Activated T-helper 17 cell treated with anti-CD3 and anti-CD28 coated beads, Interleukin-2, amount 50 U/mL, for 72 hours (primary cell): ENCODE measurements around the gene VWA7. TPM values are rescaled to one million over a fixed set of nuclear protein-coding genes. Genes with fewer than 3 reads are reported as not detected.

Experiments used
- ATAC-seq: fragments of 150-1000 bp; cut with Tn5 transposase; replicated peaks from 2 replicates; pipeline ENCODE4 v1.10.0; 2021; ENCODE audit warnings: mild to moderate bottlenecking, moderate library complexity
- H3K27ac Mint-ChIP-seq: one replicate; pipeline ENCODE4 v1.8.0; 2022; ENCODE audit warnings: mixed read lengths
- H3K27me3 Mint-ChIP-seq: one replicate; pipeline ENCODE4 v1.8.0; 2022; ENCODE audit warnings: mixed read lengths
- H3K36me3 Mint-ChIP-seq: one replicate; pipeline ENCODE4 v1.8.0; 2022; ENCODE audit warnings: low read depth, mild to moderate bottlenecking, mixed read lengths
- H3K4me1 Mint-ChIP-seq: one replicate; pipeline ENCODE4 v1.8.0; 2022; ENCODE audit warnings: mixed read lengths
- H3K4me3 Mint-ChIP-seq: one replicate; pipeline ENCODE4 v1.8.0; 2022; ENCODE audit warnings: mild to moderate bottlenecking, mixed read lengths
- H3K9me3 Mint-ChIP-seq: one replicate; pipeline ENCODE4 v1.8.0; 2022; ENCODE audit warnings: mixed read lengths
- total RNA-seq, 2 donors: library from RNA; stranded (reverse); gene quantifications; one replicate each; pipeline ENCODE4 v1.2.3, GENCODE V29; 2022

The VWA7 gene
- total RNA-seq, 2 donors from 2014 or later = 2.9 to 4.2 TPM

- H3K9me3 Mint-ChIP-seq = no peaks in the 10 kb centered on the region
- H3K4me3 Mint-ChIP-seq = no peak overlapping the region
- peaks cover 6% of the 10 kb centered on the region for H3K4me1 Mint-ChIP-seq
- H3K27ac Mint-ChIP-seq = peak overlapping the region; percentile 26
- H3K27me3 Mint-ChIP-seq = no peaks in the 10 kb centered on the region
- H3K36me3 Mint-ChIP-seq = peaks cover 48% of the 10 kb centered on the region
- ATAC-seq = no peak
Observed at GRCh38 chr6:31761343-31761742, 15.8 kb downstream of the VWA7 start.

- Mint-ChIP-seq H3K4me1 (peaks cover 6% of the 10 kb centered on the region), H3K27ac (peak overlapping the region; percentile 26), H3K4me3 (no peak overlapping the region), H3K9me3 (no peaks in the 10 kb centered on the region), H3K36me3 (peaks cover 48% of the 10 kb centered on the region), H3K27me3 (no peaks in the 10 kb centered on the region)
- ATAC-seq = no peak
Observed at GRCh38 chr6:31760790-31761189, 16.3 kb downstream of the VWA7 start.

GRCh38 chr6:31758281-31758680 is 18.8 kb downstream of the VWA7 start:
- peaks cover under 1% of the 10 kb centered on the region for H3K4me1 Mint-ChIP-seq
- peaks cover 41% of the 10 kb centered on the region for H3K36me3 Mint-ChIP-seq
- no peak for ATAC-seq
- H3K27ac Mint-ChIP-seq = no peak overlapping the region
- no peak overlapping the region for H3K4me3 Mint-ChIP-seq
- H3K9me3 Mint-ChIP-seq = no peaks in the 10 kb centered on the region
- H3K27me3 Mint-ChIP-seq = no peaks in the 10 kb centered on the region

- Mint-ChIP-seq H3K27me3 (no peaks in the 10 kb centered on the region), H3K36me3 (peaks cover 4% of the 10 kb centered on the region), H3K4me3 (no peak overlapping the region), H3K4me1 (peaks cover 4% of the 10 kb centered on the region), H3K9me3 (no peaks in the 10 kb centered on the region), H3K27ac (no peak overlapping the region)
- peak; percentile 44 for ATAC-seq
Observed at GRCh38 chr6:31752739-31753319, 24.3 kb downstream of the VWA7 start.

DNA sequence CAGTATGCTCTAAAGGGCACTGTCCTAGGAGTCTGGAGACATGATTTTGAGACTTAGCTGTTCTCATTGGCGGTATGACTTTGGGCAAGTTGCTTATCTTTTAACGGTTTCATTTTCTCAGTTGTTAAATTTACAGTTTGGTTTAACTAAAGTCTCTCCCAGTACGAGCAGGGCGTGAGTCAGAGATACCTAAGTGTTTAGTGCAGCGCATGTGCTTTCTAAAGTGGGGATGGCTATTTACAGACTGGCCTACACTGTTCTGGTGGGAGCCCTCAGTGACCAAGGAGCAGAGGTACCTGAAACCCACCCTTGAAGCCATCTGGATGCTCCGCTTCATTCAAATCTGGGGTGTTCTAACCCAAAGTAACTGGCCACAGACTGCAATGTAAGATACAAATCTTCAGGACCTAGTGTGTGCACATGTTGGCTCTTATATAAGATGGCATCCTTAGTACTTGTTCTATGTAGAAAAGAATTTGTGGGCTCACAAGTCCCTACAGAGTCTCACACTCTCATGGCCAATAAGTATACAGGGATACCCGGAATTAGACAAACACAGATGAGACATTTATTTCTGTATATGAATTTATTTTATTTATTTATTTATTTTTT is 26.6 kb downstream of the VWA7 start:
- Mint-ChIP-seq H3K36me3 (peaks cover 16% of the 10 kb centered on the region), H3K27ac (no peak overlapping the region), H3K4me3 (no peak overlapping the region), H3K4me1 (peaks cover 4% of the 10 kb centered on the region), H3K27me3 (no peaks in the 10 kb centered on the region), H3K9me3 (no peaks in the 10 kb centered on the region)
- no peak for ATAC-seq

DNA sequence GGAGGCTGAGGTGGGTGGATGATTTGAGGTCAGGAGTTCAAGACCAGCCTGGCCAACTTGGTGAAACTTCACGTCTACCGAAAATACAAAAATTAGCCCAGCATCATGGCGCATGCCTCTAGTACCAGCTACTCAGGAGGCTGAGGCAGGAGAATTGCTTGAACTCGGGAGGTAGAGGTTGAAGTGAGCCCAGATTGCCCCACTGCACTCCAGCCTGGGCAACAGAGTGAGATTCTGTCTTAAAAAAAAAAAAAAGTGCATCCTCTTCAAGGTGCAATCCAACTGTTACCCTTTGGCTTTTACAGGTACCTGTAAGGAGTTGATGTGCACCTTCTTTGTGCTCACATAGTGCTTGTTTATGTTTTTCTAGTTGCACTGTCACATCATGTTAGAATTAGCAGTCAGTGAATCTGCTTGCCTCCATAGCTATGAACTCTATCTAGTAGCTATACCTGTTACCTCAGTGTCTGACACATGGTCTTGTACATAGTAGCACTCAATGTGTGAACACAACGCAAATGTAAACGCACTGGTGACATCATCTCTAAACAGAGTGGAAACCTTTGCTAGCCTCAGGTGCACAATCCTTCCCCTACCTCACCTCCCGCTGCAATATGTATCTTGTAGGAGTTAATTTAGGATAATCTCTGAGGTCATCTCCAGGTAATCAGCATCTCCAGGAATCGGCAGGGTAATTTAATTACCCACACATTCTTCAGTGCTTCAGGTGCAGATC is 27.7 kb downstream of the VWA7 start:
- peak overlapping the region; percentile 41 for H3K27ac Mint-ChIP-seq
- H3K9me3 Mint-ChIP-seq = no peaks in the 10 kb centered on the region
- no peak overlapping the region for H3K4me3 Mint-ChIP-seq
- peaks cover 26% of the 10 kb centered on the region for H3K36me3 Mint-ChIP-seq
- ATAC-seq = no peak
- H3K27me3 Mint-ChIP-seq = no peaks in the 10 kb centered on the region
- H3K4me1 Mint-ChIP-seq = peaks cover 10% of the 10 kb centered on the region

DNA sequence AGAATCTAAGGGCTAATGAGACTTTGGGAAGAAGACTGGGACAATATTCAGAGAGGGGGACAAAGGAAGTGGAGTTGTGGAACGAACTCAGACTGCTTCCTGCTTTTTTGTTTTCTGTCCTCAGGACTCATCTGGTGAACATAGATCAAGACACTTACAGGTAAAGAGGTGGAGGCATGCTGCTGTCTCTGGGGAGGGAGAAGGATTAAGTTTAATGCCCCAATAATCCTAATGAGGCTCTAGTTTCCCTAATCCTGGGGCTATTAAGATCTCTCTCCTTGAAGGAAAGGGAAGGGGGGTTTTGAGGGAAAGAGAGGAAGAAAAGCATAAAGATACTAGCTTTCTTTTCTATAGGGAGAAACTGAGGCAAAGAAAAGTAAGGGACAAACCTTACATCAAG is 32.7 kb downstream of the VWA7 start:
- Mint-ChIP-seq H3K9me3 (no peaks in the 10 kb centered on the region), H3K4me1 (peaks cover 18% of the 10 kb centered on the region), H3K27ac (no peak overlapping the region), H3K36me3 (peaks cover 68% of the 10 kb centered on the region), H3K27me3 (no peaks in the 10 kb centered on the region), H3K4me3 (no peak overlapping the region)
- ATAC-seq = no peak

DNA sequence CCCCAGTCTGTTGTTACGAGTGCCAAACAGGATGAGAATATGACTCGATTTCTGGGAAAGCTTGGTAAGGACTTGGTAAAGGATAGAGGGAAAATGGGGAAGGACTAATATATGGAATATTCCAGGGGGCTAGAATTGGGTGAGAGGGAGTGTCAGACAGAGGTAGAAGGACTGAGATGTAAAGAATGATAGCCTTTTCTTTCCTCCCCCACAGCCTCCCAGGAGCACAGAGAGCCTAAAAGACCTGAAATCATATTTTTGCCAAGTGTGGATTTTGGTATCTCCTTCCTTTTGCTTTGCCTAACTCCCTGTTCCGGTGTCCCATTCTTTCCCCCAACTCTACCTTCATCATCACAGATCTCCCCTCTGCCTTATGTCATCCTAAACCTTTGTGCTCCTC is 34.2 kb downstream of the VWA7 start:
- no peaks in the 10 kb centered on the region for H3K27me3 Mint-ChIP-seq
- H3K4me3 Mint-ChIP-seq = no peak overlapping the region
- peaks cover 66% of the 10 kb centered on the region for H3K36me3 Mint-ChIP-seq
- no peak for ATAC-seq
- H3K27ac Mint-ChIP-seq = peak overlapping the region; percentile 10
- H3K9me3 Mint-ChIP-seq = no peaks in the 10 kb centered on the region
- H3K4me1 Mint-ChIP-seq = peaks cover 33% of the 10 kb centered on the region

DNA sequence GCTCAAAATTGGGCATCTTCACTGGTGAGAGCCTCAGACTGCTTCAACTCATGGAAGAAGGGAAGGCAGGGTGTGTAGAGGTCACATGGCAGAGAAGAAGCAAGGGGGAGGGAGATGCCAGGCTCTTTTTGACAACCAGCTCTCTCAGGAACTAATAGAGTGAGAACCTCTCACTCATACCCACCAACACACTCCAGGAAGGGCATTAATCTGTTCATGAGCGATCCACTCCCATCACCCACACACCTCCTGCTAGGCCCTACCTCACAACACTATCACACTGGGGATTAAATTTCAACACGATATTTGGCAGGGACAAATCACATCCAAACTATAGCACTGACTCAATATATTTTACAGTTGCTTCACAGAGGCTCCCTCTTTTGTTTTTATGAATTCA is 35.3 kb downstream of the VWA7 start:
- Mint-ChIP-seq H3K27me3 (no peaks in the 10 kb centered on the region), H3K27ac (peak overlapping the region; percentile 17), H3K4me3 (peak overlapping the region; percentile 98), H3K4me1 (peaks cover 39% of the 10 kb centered on the region), H3K36me3 (peaks cover 59% of the 10 kb centered on the region), H3K9me3 (no peaks in the 10 kb centered on the region)
- no peak for ATAC-seq

DNA sequence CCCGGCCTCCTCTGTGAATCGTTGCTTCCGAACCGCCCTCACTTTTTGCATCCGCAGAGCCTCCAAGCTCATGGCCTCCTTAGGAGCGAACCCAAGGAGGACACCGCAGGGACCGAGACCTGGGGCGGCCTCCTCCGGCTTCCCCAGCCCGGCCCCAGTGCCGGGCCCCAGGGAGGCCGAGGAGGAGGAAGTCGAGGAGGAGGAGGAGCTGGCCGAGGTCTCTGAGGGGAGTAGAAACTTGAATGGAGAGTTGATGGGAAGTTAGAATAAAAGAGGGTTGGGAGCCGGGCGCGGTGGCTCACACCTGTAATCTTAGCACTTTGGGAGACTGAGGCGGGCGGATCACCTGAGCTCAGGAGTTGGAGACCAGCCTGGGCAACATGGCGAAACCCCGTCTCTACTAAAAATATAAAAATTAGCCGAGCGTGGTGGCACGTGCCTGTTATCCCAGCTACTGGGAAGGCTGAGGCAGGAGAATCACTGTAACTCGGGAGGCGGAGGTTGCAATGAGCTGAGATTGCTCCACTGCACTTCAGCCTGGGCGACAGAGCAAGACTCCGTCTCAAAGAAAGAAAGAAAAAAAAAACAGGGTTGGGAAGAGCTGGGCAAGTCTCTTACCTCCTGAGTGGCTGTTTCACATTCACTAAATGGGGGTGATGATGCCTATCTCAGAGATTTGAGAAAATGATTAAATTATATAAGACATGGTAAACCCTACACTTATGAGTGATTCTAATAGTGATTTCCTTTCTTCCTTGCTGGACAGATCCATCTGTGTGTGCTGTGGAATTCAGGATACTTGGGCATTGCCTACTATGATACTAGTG is 36.5 kb downstream of the VWA7 start:
- peak overlapping the region; percentile 98 for H3K4me3 Mint-ChIP-seq
- peaks cover 39% of the 10 kb centered on the region for H3K4me1 Mint-ChIP-seq
- no peaks in the 10 kb centered on the region for H3K9me3 Mint-ChIP-seq
- H3K36me3 Mint-ChIP-seq = peaks cover 66% of the 10 kb centered on the region
- peak overlapping the region; percentile 94 for H3K27ac Mint-ChIP-seq
- no peak for ATAC-seq
- H3K27me3 Mint-ChIP-seq = no peaks in the 10 kb centered on the region

GRCh38 chr6:31739639-31740396 is 37.3 kb downstream of the VWA7 start, which contains the start of gene MSH5:
TSS of gene MSH5 (plus strand) at chr6:31740005. CDS start at chr6:31740467, 462 bp downstream.
- no peaks in the 10 kb centered on the region for H3K27me3 Mint-ChIP-seq
- H3K4me3 Mint-ChIP-seq = peak within 1 kb of the TSS; percentile 98
- H3K9me3 Mint-ChIP-seq = no peaks in the 10 kb centered on the region
- H3K4me1 Mint-ChIP-seq = peaks cover 33% of the 10 kb centered on the region
- H3K27ac Mint-ChIP-seq = peak within 1 kb of the TSS; percentile 94
- peaks cover 66% of the 10 kb centered on the region for H3K36me3 Mint-ChIP-seq
- ATAC-seq = peak; percentile 89

DNA sequence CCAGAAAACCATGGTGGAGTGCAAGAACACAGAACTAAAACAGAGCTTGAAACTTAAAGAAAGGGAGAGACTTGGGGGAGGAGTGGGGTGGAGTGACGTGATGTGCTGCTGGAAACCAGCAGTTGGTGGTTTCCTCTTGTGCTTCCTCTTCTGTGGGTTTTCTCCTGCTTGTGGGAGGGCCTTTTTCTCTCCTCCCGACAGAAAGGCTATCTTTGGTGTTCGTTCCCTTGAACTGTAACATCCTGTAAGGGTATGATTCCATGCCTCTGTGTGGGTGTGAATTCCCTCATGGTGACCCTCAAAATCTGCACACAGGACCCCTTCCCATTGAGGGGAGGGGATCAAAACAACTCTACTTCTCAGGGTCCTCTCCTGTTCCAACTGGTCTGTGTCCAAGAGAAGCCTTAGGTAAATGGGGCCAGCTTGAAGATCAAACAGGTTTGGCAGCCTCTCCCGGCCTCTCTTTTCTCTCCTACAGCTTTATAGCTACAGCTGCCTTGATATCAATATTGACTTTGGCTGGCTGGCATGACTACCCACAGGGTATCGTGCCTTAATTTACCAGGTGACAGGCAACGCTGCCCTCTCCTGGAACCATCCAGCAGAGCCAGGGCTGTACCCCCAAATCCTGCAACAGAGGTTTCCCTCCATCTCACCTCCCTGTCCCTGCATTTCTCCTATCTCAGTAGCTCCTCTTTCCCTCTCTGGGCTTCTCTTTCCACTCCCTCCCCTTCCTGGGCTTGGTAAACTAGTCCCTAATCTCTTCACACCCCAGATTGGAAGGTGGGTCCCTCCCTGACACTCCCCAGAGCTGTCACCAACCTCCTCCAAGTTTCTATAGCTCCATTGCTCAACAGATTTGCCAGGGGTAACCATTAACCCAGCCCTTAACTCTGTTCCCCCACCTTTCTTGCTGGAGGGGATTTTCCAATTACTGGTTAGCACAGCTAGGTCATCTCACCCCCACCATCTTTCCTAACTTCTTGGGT is 38.8 kb downstream of the VWA7 start:
- H3K36me3 Mint-ChIP-seq = peaks cover 71% of the 10 kb centered on the region
- peak overlapping the region; percentile 94 for H3K27ac Mint-ChIP-seq
- no peaks in the 10 kb centered on the region for H3K27me3 Mint-ChIP-seq
- ATAC-seq = peak; percentile 37
- H3K4me1 Mint-ChIP-seq = peaks cover 39% of the 10 kb centered on the region
- H3K9me3 Mint-ChIP-seq = no peaks in the 10 kb centered on the region
- H3K4me3 Mint-ChIP-seq = peak overlapping the region; percentile 98
